BJ (cell line): ENCODE data around the gene LIMK2. TPM values are rescaled to one million over a fixed set of nuclear protein-coding genes. Genes with fewer than 3 reads are reported as not detected.

Experiments used
- CTCF ChIA-PET: fragments of 350-600 bp; formaldehyde crosslinking; extraction: SDS; loops from one replicate; lab custom pipeline; 2021; ENCODE audit warnings: antibody characterized with exemption, inconsistent platforms; lab: Yijun Ruan, JAX
- POLR2A ChIA-PET: fragments of 300-600 bp; sonication (Branson Sonifier 250); formaldehyde crosslinking; extraction: SDS; loops from one replicate; lab custom pipeline; 2021; ENCODE audit warnings: antibody characterized with exemption; lab: Charles Lee
- DNase-seq: peaks from one replicate; pipeline ENCODE4 v3.0.0-alpha.2; 2011; ENCODE audit warnings: low read depth
- H3K27me3 ChIP-seq: 2 replicates; pipeline ENCODE4 v1.6.0; 2011; ENCODE audit warnings: low read length; ENCODE audit not compliant: control insufficient read depth, insufficient read depth
- H3K36me3 ChIP-seq: 2 replicates; pipeline ENCODE4 v1.5.1; 2011; ENCODE audit warnings: low read length; ENCODE audit not compliant: control insufficient read depth, insufficient read depth
- H3K4me3 ChIP-seq: 2 replicates; pipeline ENCODE4 v1.5.1; 2011; ENCODE audit warnings: low read depth, mild to moderate bottlenecking, control low read depth, low read length
- CTCF ChIP-seq: IDR thresholded peaks from 2 replicates; pipeline ENCODE4 v1.5.1; 2011; ENCODE audit warnings: low read depth, mild to moderate bottlenecking, control low read depth, inconsistent platforms, low read length, moderate library complexity; ENCODE audit not compliant: insufficient read depth
- polyA plus RNA-seq: library from polyadenylated mRNA; depleted of rRNA; stranded (reverse); fragments of >200 nt; gene quantifications from 2 replicates; pipeline ENCODE4 v1.2.3, GENCODE V29; 2011

The LIMK2 gene
- polyA plus RNA-seq, 1 experiment = 5.5 TPM

GRCh38 chr22:31177420-31178162, 34.5 kb upstream of the LIMK2 start:
- TF ChIP-seq CTCF = 0 out of 2 replicates have a peak, but pooled peaks have one; percentile 10
- POLR2A ChIA-PET = interaction anchor here (0.6 kb wide), 1 partner anchor 1138 kb away, joined by 3 read pairs; no protein-coding TSS in a partner anchor
- Histone ChIP-seq H3K27me3 (no peaks in the 10 kb centered on the region), H3K4me3 (no peak overlapping the region), H3K36me3 (peaks cover 3% of the 10 kb centered on the region)
- DNase-seq = peak; percentile 89
- CTCF ChIA-PET = interaction anchor here (0.5 to 1.7 kb wide), 6 partner anchors 9 to 70 kb away, joined by 3 to 5 read pairs (median 3); partner anchors contain the start of gene SELENOM

GRCh38 chr22:31178859-31179258, 33.2 kb upstream of the LIMK2 start:
- no peak for DNase-seq
- peaks cover 4% of the 10 kb centered on the region for H3K36me3 ChIP-seq
- H3K4me3 ChIP-seq = no peak overlapping the region
- CTCF ChIA-PET = interaction anchor here (1.0 to 1.7 kb wide), 2 partner anchors 14 to 33 kb away, joined by 5 to 6 read pairs; partner anchors contain the start of gene LIMK2
- no peaks in the 10 kb centered on the region for H3K27me3 ChIP-seq
- POLR2A ChIA-PET = no interaction called here
- TF ChIP-seq CTCF = no peak

- Histone ChIP-seq H3K36me3 (peaks cover 4% of the 10 kb centered on the region), H3K27me3 (no peaks in the 10 kb centered on the region), H3K4me3 (no peak overlapping the region)
- ChIA-PET POLR2A (no interaction called here), CTCF (interaction anchor here (1.0 kb wide), 1 partner anchor 33 kb away, joined by 6 read pairs; the partner anchor contains the start of gene LIMK2)
- DNase-seq = no peak
- no peak for TF ChIP-seq CTCF
Measured at GRCh38 chr22:31179345-31179744, 32.8 kb upstream of the LIMK2 start.

- H3K27me3 ChIP-seq = no peaks in the 10 kb centered on the region
- ChIA-PET CTCF (no interaction called here), POLR2A (no interaction called here)
- no peak for DNase-seq
- peaks cover 8% of the 10 kb centered on the region for H3K36me3 ChIP-seq
- H3K4me3 ChIP-seq = no peak overlapping the region
- TF ChIP-seq CTCF = no peak
Measured at GRCh38 chr22:31184015-31184414, 28.1 kb upstream of the LIMK2 start.

- Histone ChIP-seq H3K36me3 (peaks cover 6% of the 10 kb centered on the region), H3K4me3 (no peak overlapping the region), H3K27me3 (no peaks in the 10 kb centered on the region)
- POLR2A ChIA-PET = no interaction called here
- CTCF ChIA-PET = no interaction called here
- no peak for TF ChIP-seq CTCF
- no peak for DNase-seq
Measured at GRCh38 chr22:31185056-31185455, 27.0 kb upstream of the LIMK2 start.
